IMR-90 (cell line): ENCODE data around the gene PNMA6E.

Experiments used
- MXI1 ChIP-seq: IDR thresholded peaks from 2 replicates; pipeline ENCODE4 v1.6.1; 2012; ENCODE audit warnings: low read depth, mild to moderate bottlenecking, low read length, moderate library complexity, borderline replicate concordance
- POLR2A ChIP-seq: IDR thresholded peaks from 2 replicates; pipeline ENCODE4 v1.6.1; 2012; ENCODE audit warnings: mild to moderate bottlenecking, low read depth, low read length
- RAD21 ChIP-seq: IDR thresholded peaks from 2 replicates; pipeline ENCODE4 v1.6.1; 2012; ENCODE audit warnings: low read length, improper control_type of control experiment
- RCOR1 ChIP-seq: IDR thresholded peaks from 2 replicates; pipeline ENCODE4 v1.6.1; 2012; ENCODE audit warnings: mild to moderate bottlenecking, low read length, improper control_type of control experiment; ENCODE audit not compliant: insufficient replicate concordance
- RFX5 ChIP-seq: IDR thresholded peaks from 2 replicates; pipeline ENCODE4 v1.8.0; 2012; ENCODE audit warnings: low read depth, mild to moderate bottlenecking, low read length, moderate library complexity
- TF ChIP-seq, protein P1 (sequence below): conservative IDR thresholded peaks from 2 replicates; pipeline ENCODE4 v1.5.1; 2012; ENCODE audit warnings: mild to moderate bottlenecking, low read depth, low read length, improper control_type of control experiment

DNA sequence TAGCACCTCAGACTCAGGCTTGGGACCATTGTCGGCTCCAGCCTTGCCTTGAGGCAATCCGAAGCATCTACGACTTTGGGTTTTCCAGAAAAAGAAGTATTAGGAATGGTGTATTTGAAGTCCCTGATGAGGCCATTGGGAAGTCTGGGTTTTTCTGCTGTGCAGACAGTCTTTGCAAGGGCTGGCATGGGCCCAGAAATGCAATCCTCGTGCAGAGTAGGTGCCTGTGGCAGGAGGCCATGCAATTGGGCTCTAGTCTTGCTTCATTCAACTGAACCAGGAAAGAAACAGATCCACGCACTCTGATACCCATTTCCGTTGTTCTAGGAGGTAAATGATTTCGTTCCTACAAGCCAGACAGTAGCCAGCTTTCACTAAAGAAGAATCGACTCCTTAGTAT lies 22.5 kb upstream of the PNMA6E start:
- TF ChIP-seq, protein P1, sequence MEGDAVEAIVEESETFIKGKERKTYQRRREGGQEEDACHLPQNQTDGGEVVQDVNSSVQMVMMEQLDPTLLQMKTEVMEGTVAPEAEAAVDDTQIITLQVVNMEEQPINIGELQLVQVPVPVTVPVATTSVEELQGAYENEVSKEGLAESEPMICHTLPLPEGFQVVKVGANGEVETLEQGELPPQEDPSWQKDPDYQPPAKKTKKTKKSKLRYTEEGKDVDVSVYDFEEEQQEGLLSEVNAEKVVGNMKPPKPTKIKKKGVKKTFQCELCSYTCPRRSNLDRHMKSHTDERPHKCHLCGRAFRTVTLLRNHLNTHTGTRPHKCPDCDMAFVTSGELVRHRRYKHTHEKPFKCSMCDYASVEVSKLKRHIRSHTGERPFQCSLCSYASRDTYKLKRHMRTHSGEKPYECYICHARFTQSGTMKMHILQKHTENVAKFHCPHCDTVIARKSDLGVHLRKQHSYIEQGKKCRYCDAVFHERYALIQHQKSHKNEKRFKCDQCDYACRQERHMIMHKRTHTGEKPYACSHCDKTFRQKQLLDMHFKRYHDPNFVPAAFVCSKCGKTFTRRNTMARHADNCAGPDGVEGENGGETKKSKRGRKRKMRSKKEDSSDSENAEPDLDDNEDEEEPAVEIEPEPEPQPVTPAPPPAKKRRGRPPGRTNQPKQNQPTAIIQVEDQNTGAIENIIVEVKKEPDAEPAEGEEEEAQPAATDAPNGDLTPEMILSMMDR, result no peak
- TF ChIP-seq RFX5, result no peak
- no peak for TF ChIP-seq RCOR1
- TF ChIP-seq RAD21, result no peak
- TF ChIP-seq POLR2A, result no peak
- no peak for TF ChIP-seq MXI1
